Uterus (tissue), 4 donors: ENCODE results near the gene ARPC5L. TPM values are rescaled to one million over a fixed set of nuclear protein-coding genes. Genes with fewer than 3 reads are reported as not detected.
A peak's percentile ranks its signal among the peaks of the same experiment; 100 is the strongest.

Experiments used
- DNase-seq, 2 donors: peaks; one replicate each; pipeline ENCODE4 v3.0.0-alpha.2; 2019 to 2020
- H3K27ac ChIP-seq, 2 donors: fragments of 200-600 bp; sonication (generic); 1 replicate in 1 of 2; 2 replicates in 1 of 2; pipeline ENCODE4 v1.5.1; 2016 to 2018
- H3K27me3 ChIP-seq, 2 donors: fragments of 200-600 bp; sonication (generic); one replicate each; pipeline ENCODE4 v1.5.1; 2018 to 2019; ENCODE audit warnings: control low read depth in 1 of 2
- H3K36me3 ChIP-seq, 2 donors: fragments of 200-600 bp; sonication (generic); one replicate each; pipeline ENCODE4 v1.5.1; 2019; ENCODE audit warnings: control low read depth in 1 of 2
- H3K4me1 ChIP-seq, 2 donors: fragments of 200-600 bp; sonication (generic); one replicate each; pipeline ENCODE4 v1.5.1; 2018 to 2019; ENCODE audit warnings: control low read depth in 1 of 2
- H3K4me3 ChIP-seq, 2 donors: fragments of 200-600 bp; sonication (generic); 1 replicate in 1 of 2; 2 replicates in 1 of 2; pipeline ENCODE4 v1.5.1; 2018 to 2019; ENCODE audit warnings: mild to moderate bottlenecking in 1 of 2
- H3K9me3 ChIP-seq, 2 donors: fragments of 200-600 bp; sonication (generic); one replicate each; pipeline ENCODE4 v1.5.1; 2019; ENCODE audit warnings: control low read depth in 1 of 2
- POLR2A ChIP-seq, 2 donors: fragments of 450-650 bp; IDR thresholded peaks; one replicate each; pipeline ENCODE4 v1.6.1; 2016; ENCODE audit warnings: antibody characterized with exemption in 2 of 2, mild to moderate bottlenecking in 1 of 2, moderate library complexity in 1 of 2
- intact Hi-C: fragments of 100-400 bp; cut with DNase I; formaldehyde crosslinking; loops from one replicate; pipeline ENCODE4 v1.15.1; 2023; ENCODE audit warnings: low total_unique reads
- total RNA-seq, 4 donors: library from RNA; depleted of rRNA in 3 of 4; stranded (reverse); fragments of >200 nt in 3 of 4; gene quantifications; one replicate each; pipeline versions ENCODE4 v1.1.0 to v1.2.4, GENCODE V29; 2014 to 2023
- TF ChIP-seq, protein P1 (sequence below), 4 experiments: fragments of 200-600 bp in 2 of 4; fragments of 450-650 bp in 2 of 4; sonication (generic) in 2 of 4; IDR thresholded peaks; one replicate each; pipeline ENCODE4 v1.5.1; 2016 to 2019; ENCODE audit warnings: antibody characterized with exemption in 4 of 4, mild to moderate bottlenecking in 2 of 4, moderate library complexity in 1 of 4
- donor health status: DM: yes; HTN: yes; CAD: no.

ARPC5L gene
- total RNA-seq, 4 donors from 2014 or later: 1.0 to 18.3 (median 5.6) TPM

DNA sequence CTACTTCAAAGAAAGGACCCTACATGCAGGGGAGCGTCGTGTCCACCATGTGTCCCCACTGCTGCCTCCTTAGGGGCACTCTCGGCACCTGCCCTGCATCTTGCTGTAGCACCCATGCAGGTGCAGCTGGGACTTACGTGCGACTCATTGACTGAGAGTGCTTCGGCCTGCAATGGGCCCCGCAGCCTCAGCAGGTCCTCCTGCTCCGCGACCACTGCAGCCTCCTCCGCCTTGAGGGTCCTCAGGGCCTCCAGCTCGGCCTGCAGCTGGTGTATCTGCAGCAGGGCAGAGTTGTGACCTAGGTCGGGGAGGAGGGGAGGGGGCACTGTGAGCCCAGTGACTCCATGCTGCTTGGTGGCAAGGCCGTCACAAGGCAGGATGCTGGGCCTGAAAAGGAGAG is 27.1 kb downstream of the ARPC5L start:
- Histone ChIP-seq H3K4me1 (no peaks in the 10 kb centered on the region), H3K4me3 (no peak overlapping the region), H3K27ac (no peak overlapping the region), H3K36me3 (no peaks in the 10 kb centered on the region), H3K9me3 (no peaks in the 10 kb centered on the region), H3K27me3 (no peaks in the 10 kb centered on the region)
- DNase-seq: no peak
- TF ChIP-seq POLR2A (IDR thresholded peaks at IDR 0.05): no peak
- TF ChIP-seq, protein P1, sequence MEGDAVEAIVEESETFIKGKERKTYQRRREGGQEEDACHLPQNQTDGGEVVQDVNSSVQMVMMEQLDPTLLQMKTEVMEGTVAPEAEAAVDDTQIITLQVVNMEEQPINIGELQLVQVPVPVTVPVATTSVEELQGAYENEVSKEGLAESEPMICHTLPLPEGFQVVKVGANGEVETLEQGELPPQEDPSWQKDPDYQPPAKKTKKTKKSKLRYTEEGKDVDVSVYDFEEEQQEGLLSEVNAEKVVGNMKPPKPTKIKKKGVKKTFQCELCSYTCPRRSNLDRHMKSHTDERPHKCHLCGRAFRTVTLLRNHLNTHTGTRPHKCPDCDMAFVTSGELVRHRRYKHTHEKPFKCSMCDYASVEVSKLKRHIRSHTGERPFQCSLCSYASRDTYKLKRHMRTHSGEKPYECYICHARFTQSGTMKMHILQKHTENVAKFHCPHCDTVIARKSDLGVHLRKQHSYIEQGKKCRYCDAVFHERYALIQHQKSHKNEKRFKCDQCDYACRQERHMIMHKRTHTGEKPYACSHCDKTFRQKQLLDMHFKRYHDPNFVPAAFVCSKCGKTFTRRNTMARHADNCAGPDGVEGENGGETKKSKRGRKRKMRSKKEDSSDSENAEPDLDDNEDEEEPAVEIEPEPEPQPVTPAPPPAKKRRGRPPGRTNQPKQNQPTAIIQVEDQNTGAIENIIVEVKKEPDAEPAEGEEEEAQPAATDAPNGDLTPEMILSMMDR (IDR thresholded peaks at IDR 0.05): no peak
- intact Hi-C loops: no loop called here

DNA sequence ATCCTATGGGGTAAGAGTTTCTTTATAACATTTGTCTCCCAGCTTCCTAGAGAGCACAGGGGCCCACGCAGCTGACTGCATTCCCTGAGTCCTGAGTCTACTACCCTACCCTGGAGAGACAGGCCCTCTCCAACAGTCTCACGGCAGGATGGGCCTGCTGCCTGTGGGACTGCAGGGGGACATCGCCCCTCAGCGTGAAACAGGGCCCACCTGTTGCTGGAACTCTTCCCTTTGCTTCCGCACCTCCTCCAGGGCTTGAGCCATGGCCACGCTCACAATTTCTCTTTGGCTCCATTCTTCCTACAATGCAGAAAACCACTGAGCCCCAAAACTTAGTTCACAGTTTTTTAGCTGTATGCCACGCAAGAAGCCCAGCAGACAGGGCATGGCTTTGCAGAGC is 28.2 kb downstream of the ARPC5L start:
- Histone ChIP-seq H3K27ac (no peak overlapping the region), H3K4me3 (no peak overlapping the region), H3K27me3 (no peaks in the 10 kb centered on the region), H3K4me1 (no peaks in the 10 kb centered on the region), H3K36me3 (no peaks in the 10 kb centered on the region), H3K9me3 (no peaks in the 10 kb centered on the region)
- DNase-seq: no peak
- intact Hi-C loops: no loop called here
- TF ChIP-seq, protein P1 (IDR thresholded peaks at IDR 0.05): no peak
- no peak for TF ChIP-seq POLR2A (IDR thresholded peaks at IDR 0.05)

DNA sequence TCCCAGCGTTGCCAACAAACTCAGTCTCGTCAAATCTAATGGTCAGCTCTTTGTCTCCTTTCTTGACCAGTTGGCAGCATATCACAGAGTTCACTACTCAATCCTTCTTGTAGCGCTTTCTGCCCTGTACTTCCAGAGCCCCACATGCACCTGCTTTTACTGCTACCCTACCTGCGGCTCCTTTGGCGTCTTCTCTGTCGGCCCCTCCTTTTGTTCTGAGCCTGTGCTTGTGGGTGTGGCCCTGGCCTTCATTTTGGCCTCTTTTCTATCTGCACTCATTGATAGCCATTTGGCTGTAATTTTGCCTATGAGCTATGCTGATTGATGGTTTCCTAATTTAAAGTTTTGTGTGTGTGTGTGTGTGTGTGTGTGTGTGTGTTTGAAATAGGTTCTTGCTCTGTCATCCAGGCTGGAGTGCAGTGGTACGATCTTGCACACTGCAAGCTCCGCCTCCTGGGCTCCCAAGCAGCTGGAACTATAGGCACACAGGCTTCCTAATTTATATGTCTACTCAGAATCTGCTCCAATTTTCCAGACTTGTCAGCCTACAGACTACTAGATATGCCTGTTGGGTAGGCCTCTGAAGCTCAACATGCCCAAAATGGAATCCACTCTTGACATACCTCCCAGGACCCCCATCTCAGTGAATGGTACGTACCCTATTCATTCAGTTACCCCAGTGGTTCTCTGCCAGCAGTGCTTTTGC is 32.3 kb downstream of the ARPC5L start:
- no peaks in the 10 kb centered on the region for H3K4me1 ChIP-seq
- no peaks in the 10 kb centered on the region for H3K9me3 ChIP-seq
- no peaks in the 10 kb centered on the region for H3K27me3 ChIP-seq
- intact Hi-C loops: no loop called here
- TF ChIP-seq, protein P1 (IDR thresholded peaks at IDR 0.05): no peak
- no peak for TF ChIP-seq POLR2A (IDR thresholded peaks at IDR 0.05)
- no peak overlapping the region for H3K27ac ChIP-seq
- H3K4me3 ChIP-seq: no peak overlapping the region
- DNase-seq: no peak
- H3K36me3 ChIP-seq: no peaks in the 10 kb centered on the region

DNA sequence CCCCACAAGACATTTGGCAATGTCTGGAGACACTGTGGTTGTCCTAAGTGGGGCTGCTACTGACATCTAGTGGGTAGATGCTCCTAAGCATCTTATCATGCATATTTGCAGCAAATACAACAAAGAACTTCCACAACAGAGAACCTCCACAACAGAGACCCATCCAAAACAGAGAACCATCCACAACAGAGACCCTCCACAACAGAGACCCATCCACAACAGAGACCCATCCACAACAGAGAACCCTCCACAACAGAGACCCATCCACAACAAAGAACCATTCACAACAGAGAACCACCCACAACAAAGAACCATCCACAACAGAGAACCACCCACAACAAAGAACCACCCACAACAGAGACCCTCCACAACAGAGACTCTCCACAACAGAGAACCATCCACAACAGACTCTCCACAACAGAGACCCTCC is 32.8 kb downstream of the ARPC5L start:
- no peaks in the 10 kb centered on the region for H3K4me1 ChIP-seq
- no peaks in the 10 kb centered on the region for H3K9me3 ChIP-seq
- intact Hi-C loops: no loop called here
- TF ChIP-seq, protein P1 (IDR thresholded peaks at IDR 0.05): peak in 2 of 4 experiments; percentile 16
- no peak for TF ChIP-seq POLR2A (IDR thresholded peaks at IDR 0.05)
- no peak for DNase-seq
- no peaks in the 10 kb centered on the region for H3K36me3 ChIP-seq
- no peaks in the 10 kb centered on the region for H3K27me3 ChIP-seq
- no peak overlapping the region for H3K4me3 ChIP-seq
- no peak overlapping the region for H3K27ac ChIP-seq

DNA sequence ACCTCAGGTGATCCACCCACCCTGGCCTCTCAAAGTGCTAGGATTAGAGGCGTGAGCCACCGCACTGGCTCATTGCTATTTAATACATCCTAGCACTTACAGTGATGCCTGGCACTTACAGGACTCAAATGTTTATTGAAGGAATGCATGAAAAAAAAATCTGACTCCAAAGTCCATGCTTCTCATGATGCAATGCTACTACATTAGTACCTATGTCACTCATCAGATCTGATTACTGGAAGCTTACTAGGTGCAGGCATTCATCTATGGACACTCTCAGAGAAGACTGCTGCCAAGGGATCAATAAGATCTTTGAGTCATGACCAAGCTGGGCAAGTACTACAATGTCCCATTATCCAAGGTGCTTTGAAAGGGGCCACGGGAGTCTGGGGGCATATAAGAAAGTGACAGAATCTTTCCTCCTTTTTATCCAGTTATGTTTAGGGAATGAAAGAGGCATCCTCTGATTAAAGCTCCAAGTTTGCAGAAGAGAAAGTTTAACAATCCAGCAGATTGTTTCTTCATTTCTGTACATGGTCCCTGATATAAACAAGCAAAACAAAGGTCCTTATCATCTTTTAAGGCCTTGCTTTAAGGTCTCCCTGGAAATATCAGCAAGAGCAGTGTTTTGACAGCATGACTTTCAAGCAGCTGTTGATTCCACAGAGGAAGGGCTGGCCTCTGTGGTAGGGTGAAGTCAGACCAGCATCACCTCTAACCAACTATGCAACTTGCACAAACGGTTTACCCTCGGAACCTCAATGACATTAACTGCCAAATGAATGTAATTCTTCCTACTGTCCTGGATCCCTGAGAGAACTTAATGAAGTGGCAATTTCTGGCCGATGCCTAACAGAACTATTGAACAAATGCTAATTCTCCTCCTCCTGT is 35.9 kb downstream of the ARPC5L start:
- Histone ChIP-seq H3K27me3 (no peaks in the 10 kb centered on the region), H3K4me3 (no peak overlapping the region), H3K9me3 (no peaks in the 10 kb centered on the region), H3K36me3 (no peaks in the 10 kb centered on the region), H3K27ac (no peak overlapping the region), H3K4me1 (no peaks in the 10 kb centered on the region)
- no peak for DNase-seq
- intact Hi-C loops: no loop called here
- TF ChIP-seq POLR2A (IDR thresholded peaks at IDR 0.05): no peak
- TF ChIP-seq, protein P1 (IDR thresholded peaks at IDR 0.05): no peak
